Measurements from ENCODE around the gene RPS6KA1. TPM values are rescaled to one million over a fixed set of nuclear protein-coding genes. Genes with fewer than 3 reads are reported as not detected.
"Not testable (repeated sequence)": the region's sequence is repeated elsewhere in the genome, so short reads cannot be mapped to it uniquely, and the experiment has no call there.

The RPS6KA1 gene
- total RNA-seq, 2 experiments from 2014 or later: 72.2 to 91.0 TPM

- CTCF ChIA-PET (ENCODE audit: unreplicated experiment): no interaction called here
- intact Hi-C loops (cut with micrococcal nuclease; ENCODE audit: unreplicated experiment): no loop called here
- no peak for DNase-seq (ENCODE audit: low spot score)
- H3K4me3 ChIP-seq (ENCODE audit: low read depth, low read length, poor library complexity, severe bottlenecking): no peak overlapping the region
- TF ChIP-seq CTCF (conservative IDR thresholded peaks at IDR 0.05; ENCODE audit: low read length) (no peak), EZH2phosphoT487 (IDR thresholded peaks at IDR 0.05; ENCODE audit: borderline replicate concordance, low read depth, low read length) (no peak)
- no peaks in the 10 kb centered on the region for H3K79me2 ChIP-seq (ENCODE audit: insufficient read depth, low read depth, low read length)
- peaks cover 5% of the 10 kb centered on the region for H3K4me1 ChIP-seq (ENCODE audit: insufficient read depth, low read length, poor library complexity, severe bottlenecking)
- H3K9me2 ChIP-seq (ENCODE audit: insufficient read depth, low read length): no peaks in the 10 kb centered on the region
- no peak overlapping the region for H3K4me2 ChIP-seq (ENCODE audit: low read length)
- H3K9me3 ChIP-seq (ENCODE audit: low read length): no peaks in the 10 kb centered on the region
- no peaks in the 10 kb centered on the region for H4K20me1 ChIP-seq (ENCODE audit: insufficient read depth, low read length)
- no peak overlapping the region for H2AFZ ChIP-seq (ENCODE audit: low read length)
- H3K36me3 ChIP-seq (ENCODE audit: insufficient read depth, low read length): no peaks in the 10 kb centered on the region
- no TSS peak for BruUV-seq (replicated peaks)
- no peak overlapping the region for H3K27ac ChIP-seq (ENCODE audit: low read depth, low read length, poor library complexity, severe bottlenecking)
- POLR2A ChIA-PET: interaction anchor here (0.6 kb wide), 1 partner anchor 71 kb away, joined by 4 read pairs; no protein-coding TSS in a partner anchor
Observed at GRCh38 chr1:26607186-26607585, 77.6 kb downstream of the RPS6KA1 start.

GRCh38 chr1:26608895-26609294, 79.3 kb downstream of the RPS6KA1 start:
- H3K4me2 ChIP-seq (ENCODE audit: low read length): no peak overlapping the region
- no peak overlapping the region for H2AFZ ChIP-seq (ENCODE audit: low read length)
- TF ChIP-seq EZH2phosphoT487 (IDR thresholded peaks at IDR 0.05; ENCODE audit: borderline replicate concordance, low read depth, low read length) (no peak), CTCF (conservative IDR thresholded peaks at IDR 0.05; ENCODE audit: low read length) (peak; percentile 45; the same call in 1 of the 2 replicates)
- POLR2A ChIA-PET: no interaction called here
- intact Hi-C loops (cut with micrococcal nuclease; ENCODE audit: unreplicated experiment): no loop called here
- CTCF ChIA-PET (ENCODE audit: unreplicated experiment): no interaction called here
- H3K79me2 ChIP-seq (ENCODE audit: insufficient read depth, low read depth, low read length): no peaks in the 10 kb centered on the region
- no peaks in the 10 kb centered on the region for H3K36me3 ChIP-seq (ENCODE audit: insufficient read depth, low read length)
- no peak overlapping the region for H3K27ac ChIP-seq (ENCODE audit: low read depth, low read length, poor library complexity, severe bottlenecking)
- no peaks in the 10 kb centered on the region for H4K20me1 ChIP-seq (ENCODE audit: insufficient read depth, low read length)
- no peaks in the 10 kb centered on the region for H3K9me2 ChIP-seq (ENCODE audit: insufficient read depth, low read length)
- peak; percentile 24 for DNase-seq (ENCODE audit: low spot score)
- no TSS peak for BruUV-seq (replicated peaks)
- no peaks in the 10 kb centered on the region for H3K4me1 ChIP-seq (ENCODE audit: insufficient read depth, low read length, poor library complexity, severe bottlenecking)
- H3K4me3 ChIP-seq (ENCODE audit: low read depth, low read length, poor library complexity, severe bottlenecking): no peak overlapping the region
- H3K9me3 ChIP-seq (ENCODE audit: low read length): no peaks in the 10 kb centered on the region

GRCh38 chr1:26610781-26611180, 81.2 kb downstream of the RPS6KA1 start:
- H3K27ac ChIP-seq (ENCODE audit: low read depth, low read length, poor library complexity, severe bottlenecking): no peak overlapping the region
- H3K9me3 ChIP-seq (ENCODE audit: low read length): no peaks in the 10 kb centered on the region
- intact Hi-C loops (cut with micrococcal nuclease; ENCODE audit: unreplicated experiment): no loop called here
- ChIA-PET CTCF (ENCODE audit: unreplicated experiment) (no interaction called here), POLR2A (interaction anchor here (0.7 to 1.0 kb wide), 2 partner anchors 28 to 178 kb away, joined by 3 read pairs; no protein-coding TSS in a partner anchor)
- H3K4me3 ChIP-seq (ENCODE audit: low read depth, low read length, poor library complexity, severe bottlenecking): no peak overlapping the region
- no peak overlapping the region for H3K4me2 ChIP-seq (ENCODE audit: low read length)
- no TSS peak for BruUV-seq (replicated peaks)
- no peaks in the 10 kb centered on the region for H3K4me1 ChIP-seq (ENCODE audit: insufficient read depth, low read length, poor library complexity, severe bottlenecking)
- DNase-seq (ENCODE audit: low spot score): no peak
- no peak overlapping the region; the same call in 1 of the 2 replicates for H2AFZ ChIP-seq (ENCODE audit: low read length)
- H3K36me3 ChIP-seq (ENCODE audit: insufficient read depth, low read length): no peaks in the 10 kb centered on the region
- H4K20me1 ChIP-seq (ENCODE audit: insufficient read depth, low read length): no peaks in the 10 kb centered on the region
- H3K79me2 ChIP-seq (ENCODE audit: insufficient read depth, low read depth, low read length): no peaks in the 10 kb centered on the region
- no peaks in the 10 kb centered on the region for H3K9me2 ChIP-seq (ENCODE audit: insufficient read depth, low read length)
- TF ChIP-seq CTCF (conservative IDR thresholded peaks at IDR 0.05; ENCODE audit: low read length) (no peak), EZH2phosphoT487 (IDR thresholded peaks at IDR 0.05; ENCODE audit: borderline replicate concordance, low read depth, low read length) (no peak)

GRCh38 chr1:26612627-26613026, 83.1 kb downstream of the RPS6KA1 start:
- POLR2A ChIA-PET: not testable (repeated sequence)

More at GRCh38 chr1:26612627-26613026, 83.1 kb downstream of the RPS6KA1 start:
- DNase-seq (ENCODE audit: low spot score); H2AFZ ChIP-seq (ENCODE audit: low read length); H3K4me1 ChIP-seq (ENCODE audit: insufficient read depth, low read length, poor library complexity, severe bottlenecking); intact Hi-C loops (cut with micrococcal nuclease; ENCODE audit: unreplicated experiment); H3K9me3 ChIP-seq (ENCODE audit: low read length); H3K9me2 ChIP-seq (ENCODE audit: insufficient read depth, low read length); CTCF ChIA-PET (ENCODE audit: unreplicated experiment); H4K20me1 ChIP-seq (ENCODE audit: insufficient read depth, low read length); H3K4me2 ChIP-seq (ENCODE audit: low read length); BruUV-seq (replicated peaks); H3K36me3 ChIP-seq (ENCODE audit: insufficient read depth, low read length); H3K79me2 ChIP-seq (ENCODE audit: insufficient read depth, low read depth, low read length); H3K27ac ChIP-seq (ENCODE audit: low read depth, low read length, poor library complexity, severe bottlenecking); H3K4me3 ChIP-seq (ENCODE audit: low read depth, low read length, poor library complexity, severe bottlenecking): not testable (repeated sequence)
